SJSA1 (cell line): ENCODE results near the gene AGAP2. TPM values are rescaled to one million over a fixed set of nuclear protein-coding genes. Genes with fewer than 3 reads are reported as not detected.
"Not testable (repeated sequence)": the region's sequence is repeated elsewhere in the genome, so short reads cannot be mapped to it uniquely, and the experiment has no call there.

Source experiments
- DNase-seq, 2 experiments: peaks; one replicate each; pipeline ENCODE4 v3.0.0-alpha.2; 2015 to 2020; ENCODE audit warnings: low spot score in 2 of 2, low read depth in 1 of 2
- H3K27ac ChIP-seq: fragments of 250-450 bp; sonication (Bioruptor Pico); 2 replicates; pipeline ENCODE4 v1.5.1; 2020; ENCODE audit warnings: mild to moderate bottlenecking, moderate library complexity
- H3K27me3 ChIP-seq: fragments of 250-450 bp; sonication (Bioruptor Pico); replicated peaks from 2 replicates; pipeline ENCODE4 v1.5.1; 2020; ENCODE audit warnings: mild to moderate bottlenecking, moderate library complexity
- H3K36me3 ChIP-seq: fragments of 250-450 bp; sonication (Bioruptor Pico); 2 replicates; pipeline ENCODE4 v1.5.1; 2020; ENCODE audit warnings: mild to moderate bottlenecking
- H3K4me1 ChIP-seq: fragments of 250-450 bp; sonication (Bioruptor Pico); replicated peaks from 2 replicates; pipeline ENCODE4 v1.6.1; 2021; ENCODE audit warnings: mild to moderate bottlenecking
- H3K4me3 ChIP-seq: fragments of 250-450 bp; sonication (Bioruptor Pico); 2 replicates; pipeline ENCODE4 v1.5.1; 2020; ENCODE audit warnings: mild to moderate bottlenecking
- H3K9me3 ChIP-seq: fragments of 250-450 bp; sonication (Bioruptor Pico); replicated peaks from 2 replicates; pipeline ENCODE4 v1.5.1; 2020; ENCODE audit warnings: mild to moderate bottlenecking
- total RNA-seq: library from RNA; depleted of rRNA; stranded (reverse); fragments of >200 nt; shearing (Covaris generic); gene quantifications from 2 replicates; pipeline ENCODE4 v1.2.3, GENCODE V29; 2014

Gene AGAP2
- total RNA-seq, 1 experiment from 2014 or later, result 0.89 TPM

- no peaks in the 10 kb centered on the region for H3K27me3 ChIP-seq
- peak; percentile 65 to 80 for DNase-seq
- H3K36me3 ChIP-seq, result peaks cover 60% of the 10 kb centered on the region
- no peak overlapping the region for H3K4me3 ChIP-seq
- H3K4me1 ChIP-seq, result peaks cover 25% of the 10 kb centered on the region
- H3K9me3 ChIP-seq, result no peaks in the 10 kb centered on the region
- H3K27ac ChIP-seq, result no peak overlapping the region
Measured at GRCh38 chr12:57775044-57775443, 36.5 kb upstream of the AGAP2 start.

DNA sequence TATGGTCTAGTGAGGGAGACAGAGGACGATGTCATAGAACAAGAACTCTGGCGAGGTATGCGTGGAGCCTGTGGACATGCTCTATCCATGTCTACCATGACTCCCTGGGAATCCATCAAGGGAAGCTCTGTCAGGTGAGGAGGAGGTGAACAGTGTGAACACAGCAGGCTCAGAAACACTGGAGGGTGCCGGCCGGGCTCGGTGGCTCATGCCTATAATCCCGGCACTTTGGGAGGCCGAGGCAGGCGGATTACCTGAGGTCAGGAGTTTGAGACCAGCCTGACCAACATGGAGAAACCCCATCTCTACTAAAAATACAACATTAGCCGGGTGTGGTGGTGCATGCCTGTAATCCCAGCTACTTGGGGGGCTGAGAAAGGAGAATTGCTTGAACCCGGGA is 36.1 kb upstream of the AGAP2 start:
- Histone ChIP-seq H3K4me1 (peaks cover 25% of the 10 kb centered on the region), H3K36me3 (peaks cover 60% of the 10 kb centered on the region)
- not testable (repeated sequence) for H3K27ac ChIP-seq, H3K27me3 ChIP-seq, H3K9me3 ChIP-seq, H3K4me3 ChIP-seq, DNase-seq

DNA sequence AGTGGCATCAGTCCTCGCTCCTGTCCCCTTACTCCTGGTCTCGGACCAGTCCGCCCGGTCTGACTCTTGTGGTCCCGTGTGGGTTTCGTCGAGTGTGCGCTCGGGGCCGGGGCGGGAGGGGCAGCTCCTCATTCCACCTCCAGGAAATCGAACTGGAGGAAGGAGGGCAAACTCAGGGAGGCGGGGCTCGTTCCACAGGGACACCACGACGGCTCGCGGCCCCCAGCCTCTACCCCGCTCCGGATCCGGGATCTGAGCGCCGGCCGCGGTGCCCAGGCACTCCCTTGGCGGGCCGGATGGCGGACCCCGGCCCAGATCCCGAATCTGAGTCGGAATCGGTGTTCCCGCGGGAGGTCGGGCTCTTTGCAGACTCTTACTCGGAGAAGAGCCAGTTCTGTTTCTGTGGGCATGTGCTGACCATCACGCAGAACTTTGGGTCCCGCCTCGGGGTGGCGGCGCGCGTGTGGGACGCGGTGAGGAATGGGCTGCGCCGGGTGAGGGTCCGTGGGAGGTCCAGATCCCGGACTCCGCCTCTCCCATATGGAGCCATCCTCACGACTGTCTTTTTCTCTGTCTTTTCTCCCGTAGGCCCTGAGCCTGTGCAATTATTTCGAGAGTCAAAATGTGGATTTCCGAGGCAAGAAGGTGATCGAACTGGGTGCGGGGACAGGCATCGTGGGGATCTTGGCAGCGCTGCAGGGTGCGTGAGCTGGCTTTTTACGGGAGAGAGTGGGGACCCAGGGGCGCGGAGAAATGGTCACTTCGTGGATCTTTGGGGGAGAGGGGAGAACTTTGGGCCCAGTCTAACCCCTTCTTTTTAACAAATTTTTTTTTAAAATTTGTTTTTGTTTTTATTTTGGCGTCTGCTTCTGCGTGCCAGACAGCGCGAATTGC is 34.1 kb upstream of the AGAP2 start, which contains the start of gene EEF1AKMT3:
TSS of gene EEF1AKMT3 (plus strand) at position 186 of the 894 bp plus-strand sequence. CDS start at position 297, 111 bp downstream.
- peaks cover 25% of the 10 kb centered on the region for H3K4me1 ChIP-seq
- no peaks in the 10 kb centered on the region for H3K27me3 ChIP-seq
- H3K27ac ChIP-seq, result peak within 1 kb of the TSS; percentile 83
- peak within 1 kb of the TSS; percentile 57 for H3K4me3 ChIP-seq
- DNase-seq, result no peak
- no peaks in the 10 kb centered on the region for H3K9me3 ChIP-seq
- peaks cover 74% of the 10 kb centered on the region for H3K36me3 ChIP-seq

DNA sequence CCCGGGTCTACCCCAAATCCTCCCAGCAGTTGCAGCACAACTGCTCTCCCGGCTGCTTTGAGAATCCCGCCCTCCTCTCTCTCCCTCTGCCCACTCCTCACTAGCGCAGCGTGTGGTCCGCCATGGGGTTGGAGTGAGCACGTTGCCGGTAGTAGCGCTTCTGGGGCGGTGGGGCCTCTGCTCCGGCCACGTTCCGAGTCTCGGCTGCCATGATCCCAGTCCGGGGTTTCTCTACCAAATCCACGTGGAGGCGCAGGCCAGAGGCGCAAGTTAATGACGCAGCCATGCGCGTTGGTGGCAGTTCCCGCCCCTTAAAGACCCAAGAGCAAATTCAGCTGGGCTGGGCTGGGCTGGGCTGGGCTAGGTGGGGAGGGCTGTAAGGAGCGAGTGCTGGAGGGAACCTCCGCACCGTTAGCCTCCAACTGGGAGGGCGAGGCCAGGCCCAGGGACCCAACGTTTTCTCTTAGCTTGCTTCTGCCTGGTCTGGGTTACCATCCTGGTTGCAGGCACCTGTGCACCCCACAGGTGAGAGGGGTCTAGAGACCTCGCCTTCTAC is 33.4 kb upstream of the AGAP2 start, which contains the start of gene METTL1:
TSS of gene METTL1 (minus strand) at position 233 of the 556 bp plus-strand sequence. CDS start at position 211, 22 bp downstream.
- DNase-seq, result peak in 1 of 2 experiments; percentile 100
- H3K4me1 ChIP-seq, result peaks cover 29% of the 10 kb centered on the region
- H3K27ac ChIP-seq, result peak within 1 kb of the TSS; percentile 83
- H3K4me3 ChIP-seq, result peak within 1 kb of the TSS; percentile 57
- H3K9me3 ChIP-seq, result no peaks in the 10 kb centered on the region
- peaks cover 73% of the 10 kb centered on the region for H3K36me3 ChIP-seq
- H3K27me3 ChIP-seq, result peaks cover 7% of the 10 kb centered on the region

- H3K4me3 ChIP-seq, result peak overlapping the region; percentile 57
- peaks cover 4% of the 10 kb centered on the region for H3K9me3 ChIP-seq
- H3K4me1 ChIP-seq, result peaks cover 35% of the 10 kb centered on the region
- peaks cover 13% of the 10 kb centered on the region for H3K27me3 ChIP-seq
- DNase-seq, result no peak
- H3K27ac ChIP-seq, result peak overlapping the region; percentile 83
- peaks cover 75% of the 10 kb centered on the region for H3K36me3 ChIP-seq
Measured at GRCh38 chr12:57771236-57771872, 32.8 kb upstream of the AGAP2 start.

- Histone ChIP-seq H3K36me3 (peaks cover 75% of the 10 kb centered on the region), H3K27me3 (peaks cover 19% of the 10 kb centered on the region), H3K27ac (peak overlapping the region; percentile 83; the same call in 1 of the 2 replicates), H3K4me3 (peak overlapping the region; percentile 57), H3K9me3 (peaks cover 10% of the 10 kb centered on the region), H3K4me1 (peaks cover 41% of the 10 kb centered on the region)
- no peak for DNase-seq
Measured at GRCh38 chr12:57770734-57771133, 32.2 kb upstream of the AGAP2 start.

DNA sequence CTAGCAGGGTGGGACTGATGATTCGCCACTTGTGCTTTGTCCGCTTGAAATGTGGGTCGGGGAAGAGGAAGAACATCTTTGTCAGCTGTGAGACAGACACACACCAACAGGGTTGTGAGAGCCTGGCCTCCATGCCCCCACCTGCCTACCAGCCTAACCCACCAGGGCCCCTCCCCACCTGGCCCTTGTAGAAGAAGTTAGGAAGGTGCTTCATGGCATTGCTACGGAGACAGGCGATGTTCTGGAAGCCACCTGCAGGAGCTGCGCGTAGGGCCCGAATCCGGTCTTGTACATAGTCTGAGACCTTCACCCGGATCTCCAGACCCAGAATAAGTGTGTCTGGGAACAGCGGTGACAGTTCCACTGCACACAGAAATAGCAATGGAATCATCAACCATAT is 31.1 kb upstream of the AGAP2 start:
- Histone ChIP-seq H3K27ac (no peak overlapping the region), H3K9me3 (peaks cover 21% of the 10 kb centered on the region), H3K4me1 (peaks cover 52% of the 10 kb centered on the region), H3K4me3 (no peak overlapping the region), H3K36me3 (peaks cover 80% of the 10 kb centered on the region), H3K27me3 (peaks cover 31% of the 10 kb centered on the region)
- DNase-seq, result no peak

GRCh38 chr12:57767876-57768275 is 29.3 kb upstream of the AGAP2 start:
- Histone ChIP-seq H3K4me1 (peaks cover 48% of the 10 kb centered on the region), H3K36me3 (peaks cover 68% of the 10 kb centered on the region), H3K9me3 (peaks cover 25% of the 10 kb centered on the region), H3K4me3 (no peak overlapping the region), H3K27me3 (peaks cover 48% of the 10 kb centered on the region), H3K27ac (no peak overlapping the region)
- no peak for DNase-seq

- peaks cover 63% of the 10 kb centered on the region for H3K36me3 ChIP-seq
- peaks cover 43% of the 10 kb centered on the region for H3K4me1 ChIP-seq
- no peak overlapping the region for H3K27ac ChIP-seq
- H3K27me3 ChIP-seq, result peaks cover 51% of the 10 kb centered on the region
- H3K9me3 ChIP-seq, result peaks cover 25% of the 10 kb centered on the region
- H3K4me3 ChIP-seq, result no peak overlapping the region
- DNase-seq, result peak in 1 of 2 experiments; percentile 85
Measured at GRCh38 chr12:57767305-57767698, 28.8 kb upstream of the AGAP2 start.

DNA sequence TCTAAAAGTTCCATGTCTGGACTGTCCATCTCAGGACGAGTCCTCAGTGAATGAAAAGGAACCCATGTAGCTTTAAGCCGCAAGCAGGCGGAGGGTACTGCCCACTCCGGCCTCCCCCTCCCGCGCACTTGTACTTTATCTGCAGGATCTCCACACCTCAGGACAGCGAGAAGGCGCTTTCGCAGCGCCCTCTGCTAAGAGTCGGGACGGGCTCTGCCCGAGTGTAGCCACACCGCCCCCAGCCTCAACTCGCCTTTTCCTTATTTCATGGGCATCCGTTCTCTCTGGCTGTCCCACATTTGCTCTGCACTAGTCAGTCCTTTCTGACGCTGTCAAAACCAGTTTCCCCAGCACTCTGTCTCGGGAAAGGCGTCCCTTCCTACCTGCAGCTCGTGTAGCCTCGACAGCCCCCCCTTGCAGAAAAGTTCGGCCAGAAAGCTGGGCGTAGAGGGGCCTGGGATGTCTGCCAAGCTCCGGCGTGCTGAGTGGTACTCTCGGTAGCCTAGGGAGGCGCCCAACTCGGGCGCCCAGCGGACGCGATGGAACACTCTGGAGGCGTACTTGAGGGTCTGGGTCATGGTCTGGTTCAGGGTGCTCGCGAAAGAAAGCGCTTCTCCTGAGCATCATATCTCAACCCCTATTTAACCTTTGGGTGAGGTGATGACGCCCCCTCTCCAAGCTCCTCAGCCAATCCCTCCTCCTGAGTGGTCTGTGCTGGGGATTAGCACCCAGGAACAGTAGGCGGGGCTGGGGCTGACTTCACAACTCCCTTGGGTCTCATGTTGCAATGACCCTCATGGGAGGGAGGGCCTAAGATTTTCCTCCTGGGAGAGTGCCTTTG is 28.1 kb upstream of the AGAP2 start, which contains the start of gene CYP27B1:
TSS of gene CYP27B1 (minus strand) at position 615 of the 841 bp plus-strand sequence. CDS start at position 578, 37 bp downstream.
- peaks cover 25% of the 10 kb centered on the region for H3K9me3 ChIP-seq
- DNase-seq, result no peak
- no peak within 1 kb of the TSS for H3K4me3 ChIP-seq

DNA sequence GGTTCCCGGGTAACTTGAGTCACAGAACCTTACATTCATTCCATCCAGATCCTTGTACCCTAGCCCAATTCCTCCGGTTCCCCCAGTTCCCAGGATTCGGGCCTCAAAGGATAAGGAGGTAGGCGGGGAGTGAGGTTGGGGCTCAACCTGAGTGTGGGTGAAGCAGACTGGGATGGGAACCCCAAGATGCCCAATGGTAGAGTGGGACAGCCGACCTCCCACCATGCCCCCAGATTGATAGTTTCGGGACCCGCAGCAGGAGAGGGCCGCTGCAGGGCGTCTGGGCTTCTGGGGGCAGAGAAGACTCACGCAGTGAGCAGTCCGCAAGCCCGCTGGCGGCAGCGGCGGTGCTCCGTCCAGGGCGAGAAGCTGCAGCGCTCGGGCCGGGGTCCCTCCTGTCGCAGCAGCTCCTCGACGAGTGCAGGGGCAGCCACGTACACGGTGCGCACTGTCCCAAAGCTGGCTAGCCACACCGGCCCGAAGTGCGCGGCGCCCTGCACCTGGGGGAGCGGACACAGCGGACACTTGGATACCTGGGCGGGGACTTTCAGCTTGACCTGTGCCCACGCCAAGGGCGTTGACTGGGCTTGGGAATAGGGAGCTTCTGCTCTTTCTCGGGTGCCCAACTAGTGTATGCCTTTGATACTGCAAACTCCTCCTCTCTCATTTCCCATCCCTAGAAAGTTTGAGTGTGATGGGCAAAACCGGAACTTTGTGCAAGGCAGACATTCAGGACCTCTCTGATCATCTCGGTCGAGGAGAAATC is 27.3 kb upstream of the AGAP2 start:
- Histone ChIP-seq H3K36me3 (peaks cover 61% of the 10 kb centered on the region), H3K27me3 (peaks cover 51% of the 10 kb centered on the region), H3K4me3 (no peak overlapping the region), H3K9me3 (peaks cover 25% of the 10 kb centered on the region), H3K4me1 (peaks cover 34% of the 10 kb centered on the region), H3K27ac (no peak overlapping the region)
- no peak for DNase-seq

More for the DNA sequence above, 28.1 kb upstream of the AGAP2 start, which contains the start of gene CYP27B1:
- H3K36me3 ChIP-seq, result peaks cover 63% of the 10 kb centered on the region
- H3K4me1 ChIP-seq, result peaks cover 41% of the 10 kb centered on the region
- peaks cover 51% of the 10 kb centered on the region for H3K27me3 ChIP-seq
- no peak within 1 kb of the TSS for H3K27ac ChIP-seq

DNA sequence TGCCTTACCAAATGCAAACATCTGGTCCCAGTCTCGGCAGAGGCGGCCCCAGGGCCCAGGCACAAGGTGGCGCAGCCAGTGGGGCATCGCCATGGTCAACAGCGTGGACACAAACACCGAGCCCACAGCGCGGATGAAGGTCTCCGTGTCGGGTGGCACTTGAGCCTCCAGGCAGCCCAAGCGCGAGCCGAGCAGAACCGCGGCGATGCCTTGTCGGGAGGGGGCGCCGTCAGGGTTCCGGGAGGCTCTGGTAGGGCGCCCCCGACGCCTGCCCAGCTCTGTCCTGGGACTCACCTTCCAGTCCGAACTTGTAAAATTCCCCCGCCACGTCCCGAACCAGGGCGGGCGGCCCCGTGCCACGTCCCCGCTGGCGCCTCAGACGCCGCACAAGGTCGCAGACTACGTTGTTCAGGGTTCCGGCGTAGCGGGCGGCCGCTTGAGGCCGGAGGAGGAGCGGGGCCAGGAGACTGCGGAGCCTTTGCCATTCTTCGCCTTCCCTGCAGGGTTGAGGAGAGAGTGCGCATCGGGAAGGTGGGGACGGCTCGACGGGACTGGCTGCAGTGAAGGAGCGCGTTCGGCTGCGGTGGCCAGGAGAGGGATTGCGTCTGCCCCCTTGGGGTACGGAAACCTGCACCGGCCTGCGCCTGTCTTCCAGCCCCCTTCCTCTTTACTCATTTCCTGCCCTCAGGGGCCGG is 26.6 kb upstream of the AGAP2 start:
- H3K36me3 ChIP-seq, result peaks cover 54% of the 10 kb centered on the region
- peak overlapping the region; percentile 21 for H3K4me3 ChIP-seq
- peaks cover 25% of the 10 kb centered on the region for H3K9me3 ChIP-seq
- peak in 1 of 2 experiments; percentile 99 for DNase-seq
- H3K27ac ChIP-seq, result no peak overlapping the region
- H3K27me3 ChIP-seq, result peaks cover 51% of the 10 kb centered on the region
- H3K4me1 ChIP-seq, result peaks cover 31% of the 10 kb centered on the region
